Measurements from ENCODE around the gene FBXO33. TPM values are rescaled to one million over a fixed set of nuclear protein-coding genes. Genes with fewer than 3 reads are reported as not detected.
A peak's percentile ranks its signal among the peaks of the same experiment; 100 is the strongest.

Gene FBXO33
- total RNA-seq, 4 donors from 2014 or later = 12.4 to 23.7 (median 15.3) TPM

GRCh38 chr14:39434401-39434800 lies 2.2 kb upstream of the FBXO33 start:
- no peaks in the 10 kb centered on the region for H3K9me3 ChIP-seq
- H3K27ac ChIP-seq = no peak overlapping the region
- no peaks in the 10 kb centered on the region for H3K36me3 ChIP-seq
- H3K4me3 ChIP-seq = no peak overlapping the region
- WGBS = 64% methylated on average over 2 of the region's 2 CpGs
- H3K27me3 ChIP-seq = no peaks in the 10 kb centered on the region
- peaks cover 22% of the 10 kb centered on the region for H3K4me1 ChIP-seq
- DNase-seq (ENCODE audit: low spot score in 2 of 2) = no peak
- TF ChIP-seq POLR2A (IDR thresholded peaks at IDR 0.05) (no peak), EP300 (IDR thresholded peaks at IDR 0.05) (no peak), POLR2AphosphoS5 (IDR thresholded peaks at IDR 0.05) (no peak), CTCF (IDR thresholded peaks at IDR 0.05) (no peak)

- WGBS = 16% methylated on average over 8 of the region's 8 CpGs
- no peak for TF ChIP-seq POLR2A (IDR thresholded peaks at IDR 0.05)
- TF ChIP-seq EP300 (IDR thresholded peaks at IDR 0.05) = no peak
- TF ChIP-seq CTCF (IDR thresholded peaks at IDR 0.05) = no peak
- no peak for TF ChIP-seq POLR2AphosphoS5 (IDR thresholded peaks at IDR 0.05)
- H3K27me3 ChIP-seq = no peaks in the 10 kb centered on the region
- peak overlapping the region; percentile 97 for H3K4me3 ChIP-seq
- H3K36me3 ChIP-seq = no peaks in the 10 kb centered on the region
- H3K9me3 ChIP-seq = no peaks in the 10 kb centered on the region
- peak overlapping the region; percentile 99 for H3K27ac ChIP-seq
- H3K4me1 ChIP-seq = peaks cover 32% of the 10 kb centered on the region
- DNase-seq (ENCODE audit: low spot score in 2 of 2) = no peak
Observed at GRCh38 chr14:39433452-39433813, 1.2 kb upstream of the FBXO33 start.

- under 1% methylated on average over 23 of the region's 38 CpGs for WGBS
- peaks cover 35% of the 10 kb centered on the region for H3K4me1 ChIP-seq
- peak overlapping the region; percentile 99 for H3K27ac ChIP-seq
- H3K27me3 ChIP-seq = no peaks in the 10 kb centered on the region
- H3K4me3 ChIP-seq = peak overlapping the region; percentile 97
- TF ChIP-seq POLR2A (IDR thresholded peaks at IDR 0.05) (peak in 1 of 2 donors; percentile 38), EP300 (IDR thresholded peaks at IDR 0.05) (no peak), CTCF (IDR thresholded peaks at IDR 0.05) (peak in 1 of 2 donors; percentile 14), POLR2AphosphoS5 (IDR thresholded peaks at IDR 0.05) (peak in 2 of 3 donors; percentile 20 to 36)
- DNase-seq (ENCODE audit: low spot score in 2 of 2) = peak; percentile 92 to 93
- no peaks in the 10 kb centered on the region for H3K36me3 ChIP-seq
- no peaks in the 10 kb centered on the region for H3K9me3 ChIP-seq
Observed at GRCh38 chr14:39432619-39433451, 602 bp upstream of the FBXO33 start.

GRCh38 chr14:39431416-39432178 lies 636 bp downstream of the FBXO33 start:
- Histone ChIP-seq H3K36me3 (no peaks in the 10 kb centered on the region), H3K27me3 (no peaks in the 10 kb centered on the region)
- DNase-seq (ENCODE audit: low spot score in 2 of 2) = peak; percentile 80 to 85

GRCh38 chr14:39430762-39431415 lies 1.3 kb downstream of the FBXO33 start:
- TF ChIP-seq POLR2A (IDR thresholded peaks at IDR 0.05) = no peak
- no peak for TF ChIP-seq CTCF (IDR thresholded peaks at IDR 0.05)
- no peak for TF ChIP-seq POLR2AphosphoS5 (IDR thresholded peaks at IDR 0.05)
- TF ChIP-seq EP300 (IDR thresholded peaks at IDR 0.05) = no peak
- Histone ChIP-seq H3K4me1 (peaks cover 52% of the 10 kb centered on the region), H3K36me3 (no peaks in the 10 kb centered on the region), H3K9me3 (no peaks in the 10 kb centered on the region), H3K27me3 (no peaks in the 10 kb centered on the region), H3K4me3 (peak overlapping the region; percentile 97), H3K27ac (peak overlapping the region; percentile 99)
- 7% methylated on average over 18 of the region's 19 CpGs for WGBS
- DNase-seq (ENCODE audit: low spot score in 2 of 2) = no peak

More at GRCh38 chr14:39431416-39432178, 636 bp downstream of the FBXO33 start:
- Histone ChIP-seq H3K4me3 (peak overlapping the region; percentile 97), H3K4me1 (peaks cover 47% of the 10 kb centered on the region), H3K27ac (peak overlapping the region; percentile 99), H3K9me3 (no peaks in the 10 kb centered on the region)
- peak; percentile 8 to 48 for TF ChIP-seq POLR2A (IDR thresholded peaks at IDR 0.05)
- TF ChIP-seq POLR2AphosphoS5 (IDR thresholded peaks at IDR 0.05) = no peak
- WGBS = 0% methylated on average over 8 of the region's 81 CpGs
